ENCODE measurements around the gene AOAH. TPM values are rescaled to one million over a fixed set of nuclear protein-coding genes. Genes with fewer than 3 reads are reported as not detected.

AOAH gene
- total and polyA plus RNA-seq, 12 donors = 3.4 to 52.0 (median 13.6) TPM

DNA sequence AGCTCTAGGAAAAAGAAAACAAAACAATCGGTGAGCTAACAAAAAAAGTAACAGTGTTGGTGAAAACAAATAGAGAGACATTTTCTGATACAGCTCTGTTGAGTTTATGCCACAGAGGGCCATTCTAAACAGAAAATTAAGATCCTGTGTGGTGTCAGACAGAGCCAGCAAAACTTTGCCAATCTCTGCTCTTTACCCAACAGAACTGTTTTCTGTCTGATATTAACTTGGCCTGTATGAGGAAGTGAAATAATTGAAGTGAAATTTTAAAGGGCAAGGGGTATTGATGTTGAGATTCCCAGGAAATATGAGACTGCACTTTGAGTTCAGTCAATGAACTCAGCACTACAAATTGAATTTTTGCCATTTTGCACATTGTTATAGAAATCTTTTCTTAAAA lies 101.0 kb downstream of the AOAH start:
- no peak overlapping the region for H3K4me3 ChIP-seq
- DNase-seq = no peak
- H3K36me3 ChIP-seq (replicated peaks in 1 of 2) = no peaks in the 10 kb centered on the region
- no peak overlapping the region for H3K27ac ChIP-seq
- TF ChIP-seq, protein P1, sequence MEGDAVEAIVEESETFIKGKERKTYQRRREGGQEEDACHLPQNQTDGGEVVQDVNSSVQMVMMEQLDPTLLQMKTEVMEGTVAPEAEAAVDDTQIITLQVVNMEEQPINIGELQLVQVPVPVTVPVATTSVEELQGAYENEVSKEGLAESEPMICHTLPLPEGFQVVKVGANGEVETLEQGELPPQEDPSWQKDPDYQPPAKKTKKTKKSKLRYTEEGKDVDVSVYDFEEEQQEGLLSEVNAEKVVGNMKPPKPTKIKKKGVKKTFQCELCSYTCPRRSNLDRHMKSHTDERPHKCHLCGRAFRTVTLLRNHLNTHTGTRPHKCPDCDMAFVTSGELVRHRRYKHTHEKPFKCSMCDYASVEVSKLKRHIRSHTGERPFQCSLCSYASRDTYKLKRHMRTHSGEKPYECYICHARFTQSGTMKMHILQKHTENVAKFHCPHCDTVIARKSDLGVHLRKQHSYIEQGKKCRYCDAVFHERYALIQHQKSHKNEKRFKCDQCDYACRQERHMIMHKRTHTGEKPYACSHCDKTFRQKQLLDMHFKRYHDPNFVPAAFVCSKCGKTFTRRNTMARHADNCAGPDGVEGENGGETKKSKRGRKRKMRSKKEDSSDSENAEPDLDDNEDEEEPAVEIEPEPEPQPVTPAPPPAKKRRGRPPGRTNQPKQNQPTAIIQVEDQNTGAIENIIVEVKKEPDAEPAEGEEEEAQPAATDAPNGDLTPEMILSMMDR (IDR thresholded peaks at IDR 0.05) = no peak
- no peak for TF ChIP-seq POLR2A (IDR thresholded peaks at IDR 0.05)
- no peaks in the 10 kb centered on the region for H3K9me3 ChIP-seq (replicated peaks in 1 of 3)
- 48 to 75% (median 54%) methylated on average over 1 of the region's 1 CpG for WGBS, 4 donors
- no peaks in the 10 kb centered on the region for H3K4me1 ChIP-seq (replicated peaks in 1 of 2)
- intact Hi-C loops (cut with DNase I) = no loop called here
- H3K27me3 ChIP-seq = no peaks in the 10 kb centered on the region

DNA sequence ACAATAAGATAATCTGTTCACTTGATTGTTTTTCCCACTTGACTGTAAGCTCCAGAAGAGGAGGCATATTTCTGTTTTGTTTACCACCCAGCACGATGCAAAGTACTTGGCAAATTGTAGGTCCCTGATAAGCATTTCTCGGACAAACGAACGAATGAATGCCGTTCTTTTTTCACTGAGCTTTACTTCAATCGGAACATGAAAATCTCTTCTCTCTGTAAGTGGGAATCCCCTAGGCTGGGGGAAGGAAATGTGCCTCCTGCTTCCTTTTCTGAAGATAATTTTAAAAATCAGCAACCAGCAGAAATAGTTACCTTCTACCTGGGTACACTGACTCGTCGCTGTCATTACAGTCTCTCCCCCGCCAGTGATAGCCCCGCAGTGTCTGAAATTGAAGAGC lies 102.9 kb downstream of the AOAH start:
- no peak overlapping the region for H3K4me3 ChIP-seq
- no peak overlapping the region for H3K27ac ChIP-seq
- H3K4me1 ChIP-seq (replicated peaks in 1 of 2) = no peaks in the 10 kb centered on the region
- no peaks in the 10 kb centered on the region for H3K9me3 ChIP-seq (replicated peaks in 1 of 3)
- no peaks in the 10 kb centered on the region for H3K36me3 ChIP-seq (replicated peaks in 1 of 2)
- intact Hi-C loops (cut with DNase I) = no loop called here
- H3K27me3 ChIP-seq = no peaks in the 10 kb centered on the region
- no peak for DNase-seq
- WGBS, 4 donors = 63 to 72% (median 65%) methylated on average over 10 of the region's 10 CpGs
- no peak for TF ChIP-seq POLR2A (IDR thresholded peaks at IDR 0.05)
- TF ChIP-seq, protein P1 (IDR thresholded peaks at IDR 0.05) = no peak

DNA sequence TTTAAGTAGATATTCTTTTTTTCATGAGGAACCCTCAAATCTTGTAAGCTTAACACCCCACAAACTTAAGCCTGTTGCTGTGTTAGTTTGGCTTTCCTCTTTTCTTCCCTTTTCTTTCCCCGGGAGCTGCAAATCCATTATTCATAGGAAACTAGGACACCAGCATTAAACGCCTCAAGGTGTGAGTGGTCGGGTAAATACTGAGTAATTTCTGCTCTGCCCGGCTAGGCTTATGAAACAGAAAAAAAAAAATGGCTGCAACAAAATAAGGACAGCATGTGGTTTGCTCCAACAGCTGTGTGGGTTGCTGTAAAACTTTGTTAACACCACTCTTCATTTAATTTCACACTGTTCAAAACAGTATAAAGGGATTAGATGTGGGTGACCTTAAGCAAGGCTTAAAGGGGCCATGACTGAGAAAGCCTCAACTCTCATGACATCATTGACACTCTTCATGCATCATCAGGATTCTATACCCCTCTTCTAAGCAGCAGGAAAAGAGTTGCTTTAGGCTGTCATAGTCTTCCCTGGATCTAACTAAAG lies 104.1 kb downstream of the AOAH start:
- no peaks in the 10 kb centered on the region for H3K36me3 ChIP-seq (replicated peaks in 1 of 2)
- no peak overlapping the region for H3K27ac ChIP-seq
- H3K9me3 ChIP-seq (replicated peaks in 1 of 3) = no peaks in the 10 kb centered on the region
- H3K27me3 ChIP-seq = no peaks in the 10 kb centered on the region
- DNase-seq = no peak
- H3K4me3 ChIP-seq = no peak overlapping the region
- WGBS, 4 donors = 29 to 77% (median 54%) methylated on average over 4 of the region's 4 CpGs
- H3K4me1 ChIP-seq (replicated peaks in 1 of 2) = no peaks in the 10 kb centered on the region
- intact Hi-C loops (cut with DNase I) = no loop called here
- TF ChIP-seq, protein P1 (IDR thresholded peaks at IDR 0.05) = no peak

DNA sequence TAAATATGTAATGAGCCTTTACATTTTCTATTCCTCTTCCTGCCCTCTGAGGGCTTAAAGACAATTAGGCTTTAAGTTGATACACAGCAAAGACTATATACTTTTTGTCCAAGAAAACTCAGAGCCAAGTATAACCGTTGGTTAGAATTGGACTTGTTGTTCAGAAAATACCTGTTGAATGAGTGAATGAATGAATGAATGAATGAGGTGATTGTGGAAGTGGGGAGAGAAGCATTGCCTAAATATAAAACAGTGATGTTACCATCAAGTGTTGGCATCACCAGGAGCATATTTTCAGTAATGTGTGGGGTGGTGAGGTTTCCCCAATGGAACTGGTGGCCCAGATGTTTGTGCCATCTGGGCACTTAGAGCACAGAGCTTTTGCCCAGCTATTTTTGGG lies 106.9 kb downstream of the AOAH start:
- WGBS, 4 donors = 91 to 98% (median 95%) methylated on average over 1 of the region's 1 CpG
- Histone ChIP-seq H3K27me3 (no peaks in the 10 kb centered on the region), H3K4me3 (no peak overlapping the region), H3K9me3 (replicated peaks in 1 of 3) (peaks cover 0 to 5% (median 0%) of the 10 kb centered on the region in 3 donors), H3K36me3 (replicated peaks in 1 of 2) (no peaks in the 10 kb centered on the region), H3K4me1 (replicated peaks in 1 of 2) (no peaks in the 10 kb centered on the region), H3K27ac (no peak overlapping the region)
- intact Hi-C loops (cut with DNase I) = no loop called here
- no peak for TF ChIP-seq POLR2A (IDR thresholded peaks at IDR 0.05)
- TF ChIP-seq, protein P1 (IDR thresholded peaks at IDR 0.05) = no peak
- no peak for DNase-seq

Measured in adrenal gland (tissue), 12 donors.